ENCODE results near the gene SMYD3.

Gene SMYD3

DNA sequence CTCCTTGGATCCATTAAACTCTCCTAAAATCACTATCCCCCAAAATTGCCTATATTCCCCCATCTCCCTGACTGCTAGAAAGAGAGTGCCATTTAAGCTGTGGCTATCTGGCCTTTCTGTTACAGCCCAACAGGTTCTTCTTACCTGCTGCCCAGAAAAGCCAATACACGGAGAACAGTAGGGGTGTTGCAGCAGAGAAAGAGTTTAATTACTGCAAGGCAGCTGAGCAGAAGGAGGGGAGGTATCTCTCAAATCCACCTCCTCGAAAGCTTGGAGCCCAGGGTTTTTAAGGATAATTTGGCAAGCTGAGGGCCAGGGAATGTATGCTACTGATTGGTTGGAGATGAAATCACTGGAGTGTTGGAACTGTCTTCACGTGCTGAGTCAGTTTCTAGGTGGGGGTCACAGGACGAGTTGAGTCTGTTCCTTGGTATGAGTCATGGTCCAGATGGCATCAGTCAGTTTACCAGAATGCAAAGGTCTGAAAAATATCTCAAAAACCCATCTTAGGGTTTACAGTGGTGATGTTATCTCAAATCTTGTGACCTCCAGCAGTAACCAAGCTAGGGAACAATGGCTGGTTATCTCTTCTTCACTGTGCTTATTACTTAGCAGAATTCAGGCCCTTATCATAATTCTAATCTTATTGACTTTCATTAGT lies 89.8 kb downstream of the SMYD3 start:
- DNase-seq (ENCODE audit: low read depth in 2 of 2), result no peak

DNA sequence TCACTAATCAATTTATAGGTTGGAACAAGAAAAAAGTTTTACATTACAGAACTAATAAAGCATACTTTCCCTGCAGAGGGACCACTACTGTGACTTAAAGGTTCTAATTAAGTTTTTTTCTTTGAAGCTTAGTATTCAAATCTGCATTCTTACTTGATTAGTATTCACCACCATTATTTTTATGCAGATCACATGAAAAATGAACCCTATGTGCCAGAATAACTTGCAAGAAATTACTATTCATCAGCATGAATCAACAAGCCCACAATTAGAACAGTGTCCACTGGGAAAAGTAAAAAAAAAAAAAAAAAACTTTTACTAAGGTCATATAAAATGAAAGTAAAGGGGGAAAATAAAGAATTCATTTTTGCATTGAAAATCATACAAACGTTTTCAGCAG lies 90.8 kb downstream of the SMYD3 start:
- DNase-seq (ENCODE audit: low read depth in 2 of 2), result no peak

DNA sequence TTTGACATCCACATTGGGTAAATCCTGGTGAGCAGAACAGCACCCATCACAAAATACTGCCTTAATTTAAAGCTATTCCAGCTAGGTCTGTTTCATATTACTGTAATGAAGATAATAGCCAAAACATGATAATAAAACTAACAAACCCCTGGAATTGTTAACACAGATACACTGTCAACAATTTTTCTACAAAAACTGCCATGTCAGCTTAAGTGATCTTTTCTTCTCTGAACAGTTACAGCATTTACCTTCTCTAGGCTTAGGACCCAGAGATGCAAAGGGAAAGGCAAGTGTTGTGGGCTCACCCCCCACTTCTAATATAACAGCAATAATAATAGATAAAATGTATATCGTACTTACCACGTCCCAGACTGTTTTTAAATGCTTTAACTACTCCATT lies 92.1 kb downstream of the SMYD3 start:
- no peak for DNase-seq (ENCODE audit: low read depth in 2 of 2)

DNA sequence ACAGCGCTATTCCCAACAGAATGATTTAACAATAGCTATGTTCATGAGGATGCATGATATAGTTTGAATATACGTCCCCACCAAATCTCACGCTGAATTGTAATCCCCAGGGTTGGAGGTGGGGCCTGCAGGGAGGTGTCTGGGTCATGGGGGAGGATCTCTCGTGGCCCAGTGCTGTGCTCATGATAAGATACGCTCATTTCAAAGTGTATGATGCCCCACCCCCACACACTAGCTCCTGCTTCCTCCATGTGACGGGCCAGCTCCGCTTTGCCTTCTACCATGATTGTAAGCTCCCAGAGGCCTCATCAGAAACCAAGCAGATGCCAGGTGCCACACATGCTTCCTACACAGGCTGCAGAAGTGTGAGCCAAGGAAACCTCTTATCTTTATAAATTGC lies 93.6 kb downstream of the SMYD3 start:
- DNase-seq (ENCODE audit: low read depth in 2 of 2), result no peak

DNA sequence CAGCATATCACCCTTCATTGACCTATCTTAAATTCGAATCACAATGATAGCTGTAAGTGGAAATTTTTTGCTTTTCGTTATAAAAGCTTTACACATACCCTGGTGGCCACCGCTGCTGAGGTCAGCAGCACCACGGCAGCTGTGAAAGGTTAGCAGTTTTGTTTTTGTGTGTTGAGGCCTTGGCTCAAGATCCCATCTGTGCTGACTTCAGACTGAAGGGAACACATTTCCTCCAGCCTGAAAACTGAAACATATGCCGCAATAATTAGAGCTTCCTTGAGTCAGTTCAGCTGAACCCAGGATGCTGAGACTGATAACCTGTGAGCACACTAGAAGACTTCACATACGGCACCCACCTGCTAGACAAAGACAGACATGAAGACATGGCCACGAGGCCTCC lies 103.0 kb downstream of the SMYD3 start:
- no peak for DNase-seq (ENCODE audit: low read depth in 2 of 2)

DNA sequence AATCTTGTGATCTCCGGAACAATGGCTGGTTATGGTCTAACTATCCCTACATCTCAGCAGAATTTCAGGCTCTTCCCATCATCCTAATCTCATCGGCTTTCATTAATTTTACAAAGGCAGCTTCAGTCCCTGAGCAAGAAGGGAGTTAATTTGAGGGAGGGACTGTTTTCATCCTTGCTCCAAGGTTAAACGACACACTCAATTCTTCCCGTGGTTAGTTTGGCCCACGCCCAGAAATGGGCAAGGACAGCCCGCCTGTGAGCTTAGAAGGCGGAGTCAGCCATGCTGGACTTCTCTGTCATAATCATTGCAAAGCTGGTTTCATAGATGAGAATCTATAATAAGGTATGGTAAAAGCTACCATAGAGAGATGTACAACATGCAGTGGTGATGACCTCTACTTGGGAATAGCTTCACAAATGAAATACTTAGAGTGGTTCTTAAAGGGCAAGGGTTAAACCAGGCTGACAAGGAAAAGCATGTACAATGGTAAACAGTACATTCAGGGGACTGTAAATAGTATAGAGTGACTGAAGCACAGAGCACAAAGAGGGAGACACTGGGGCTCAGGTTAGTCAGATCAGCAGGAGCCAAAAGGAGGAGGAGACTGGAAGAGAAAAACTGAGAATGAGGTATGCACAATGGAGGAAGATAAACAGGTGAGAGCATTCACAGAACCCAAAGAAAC lies 108.8 kb downstream of the SMYD3 start:
- no peak for DNase-seq (ENCODE audit: low read depth in 2 of 2)

DNA sequence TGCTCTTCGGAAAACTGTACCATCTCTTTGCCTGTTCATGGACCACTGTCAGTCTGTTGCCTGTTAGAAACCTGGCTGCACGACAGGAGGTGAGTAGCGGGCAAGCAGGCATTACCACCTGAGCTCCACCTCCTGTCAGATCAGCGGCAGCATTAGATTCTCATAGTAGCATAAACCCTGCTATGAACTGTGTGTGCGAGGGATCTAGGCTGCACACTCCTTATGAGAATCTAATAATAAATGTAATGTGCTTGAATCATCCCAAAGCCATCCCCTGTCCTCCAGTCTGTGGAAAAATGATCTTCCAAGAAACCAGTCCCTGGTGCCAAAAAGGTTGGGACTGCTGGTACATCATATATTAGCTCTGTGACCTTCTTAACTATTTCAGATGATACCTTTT lies 110.0 kb downstream of the SMYD3 start:
- DNase-seq (ENCODE audit: low read depth in 2 of 2), result no peak

DNA sequence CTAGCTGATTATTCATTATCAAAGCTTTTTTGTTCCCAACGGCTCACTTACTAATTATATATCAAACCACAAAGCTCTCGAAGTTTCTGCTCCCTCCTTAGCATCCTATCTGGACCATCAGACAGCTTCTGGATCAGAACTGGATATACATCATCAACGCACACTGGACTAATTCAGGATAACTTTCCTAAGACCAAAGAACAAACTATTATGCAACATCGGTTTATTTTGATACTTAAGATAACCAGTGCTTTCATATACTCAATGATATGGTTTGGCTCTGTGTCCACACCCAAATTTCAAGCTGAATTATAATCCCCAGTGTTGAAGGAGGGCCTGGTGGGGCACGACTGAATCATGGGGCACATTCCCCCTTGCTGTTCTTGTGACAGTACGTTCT lies 110.8 kb downstream of the SMYD3 start:
- DNase-seq (ENCODE audit: low read depth in 2 of 2), result no peak

DNA sequence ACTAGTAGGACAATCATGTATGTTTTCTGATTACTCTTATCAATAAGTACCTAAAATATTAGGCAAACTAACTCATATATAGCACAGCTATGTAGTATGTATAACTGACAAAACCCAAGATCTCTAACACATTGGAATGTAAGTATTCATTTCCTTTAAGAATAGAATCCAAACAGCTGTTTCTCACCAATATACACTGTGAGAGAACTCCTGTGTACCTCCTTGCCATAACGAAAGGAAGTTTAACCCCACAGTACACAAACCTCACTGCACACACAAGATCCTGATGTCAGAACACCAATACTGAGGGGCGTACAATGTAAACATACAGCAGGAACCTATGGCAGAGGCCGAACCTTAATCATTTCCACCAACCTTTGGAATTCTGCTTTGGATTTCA lies 113.0 kb downstream of the SMYD3 start:
- DNase-seq (ENCODE audit: low read depth in 2 of 2), result no peak

DNA sequence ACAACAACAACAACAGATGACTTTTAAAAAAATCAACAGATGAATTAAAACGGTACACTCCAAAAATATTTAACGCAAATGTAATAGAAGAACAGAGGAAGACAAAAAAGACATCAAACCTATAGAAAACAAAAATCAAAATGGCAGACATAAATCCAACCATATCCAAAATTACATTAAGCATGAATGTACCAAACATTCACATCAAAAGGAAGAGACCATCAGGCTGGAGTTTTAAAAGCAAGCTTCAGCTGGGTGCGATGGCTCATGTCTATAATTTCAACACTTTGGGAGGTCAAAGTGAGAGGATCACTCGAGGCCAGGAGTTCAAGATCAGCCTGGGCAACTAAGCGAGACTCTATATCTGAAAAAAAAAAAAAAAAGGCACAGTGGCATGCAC lies 116.2 kb downstream of the SMYD3 start:
- no peak for DNase-seq (ENCODE audit: low read depth in 2 of 2)

DNA sequence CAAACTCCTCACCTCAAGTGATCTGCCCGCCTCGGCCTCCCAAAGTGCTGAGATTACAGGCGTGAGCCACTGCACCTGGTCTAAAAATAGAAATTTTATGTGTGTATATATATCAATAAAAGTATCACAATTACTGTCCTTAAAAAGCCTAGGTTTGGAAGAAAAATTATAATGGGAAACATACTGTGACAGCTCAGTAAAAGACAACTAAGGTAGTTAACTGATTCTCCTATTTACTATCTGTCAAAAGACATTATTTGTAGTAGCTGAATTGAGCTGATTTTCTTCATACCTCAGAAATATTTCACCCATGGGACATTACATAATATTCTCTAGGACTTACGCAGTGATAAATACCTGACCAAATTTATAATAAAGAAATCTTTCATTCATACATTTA lies 122.5 kb downstream of the SMYD3 start:
- DNase-seq (ENCODE audit: low read depth in 2 of 2), result no peak

DNA sequence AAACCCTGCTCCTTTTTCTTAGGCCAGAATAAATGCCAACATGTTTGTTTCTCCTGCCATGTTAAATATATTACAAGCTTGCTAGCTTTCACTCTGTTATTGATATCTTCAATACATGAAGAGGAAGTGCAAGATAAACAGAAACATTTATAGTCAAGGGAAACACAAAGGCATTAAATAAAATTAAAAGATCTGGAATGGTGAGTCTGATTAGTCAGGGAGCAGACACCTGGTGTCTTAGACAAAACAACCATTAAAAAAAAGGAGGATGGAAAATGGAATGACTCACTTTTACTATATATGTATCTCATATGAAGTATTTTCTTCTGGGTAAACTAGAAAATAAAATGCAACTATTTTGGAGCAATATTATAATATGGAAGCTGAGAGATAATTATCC lies 123.3 kb downstream of the SMYD3 start:
- no peak for DNase-seq (ENCODE audit: low read depth in 2 of 2)

DNA sequence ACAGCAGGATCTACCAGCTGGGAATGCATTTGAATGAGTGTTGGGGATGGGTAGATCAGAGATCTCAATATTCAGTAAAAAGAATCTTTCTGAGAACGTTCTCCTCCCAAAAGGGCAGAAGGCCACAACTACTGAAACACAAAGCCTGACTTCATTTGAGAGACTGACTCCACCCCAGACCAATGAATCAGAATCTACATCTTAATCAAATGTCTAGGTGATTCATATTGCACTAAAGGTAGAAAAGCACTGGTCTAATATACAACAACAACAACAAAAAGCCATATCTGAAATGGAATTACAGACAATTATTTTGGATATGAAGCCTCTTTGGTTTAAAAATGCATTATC lies 123.9 kb downstream of the SMYD3 start:
- DNase-seq (ENCODE audit: low read depth in 2 of 2), result no peak

DNA sequence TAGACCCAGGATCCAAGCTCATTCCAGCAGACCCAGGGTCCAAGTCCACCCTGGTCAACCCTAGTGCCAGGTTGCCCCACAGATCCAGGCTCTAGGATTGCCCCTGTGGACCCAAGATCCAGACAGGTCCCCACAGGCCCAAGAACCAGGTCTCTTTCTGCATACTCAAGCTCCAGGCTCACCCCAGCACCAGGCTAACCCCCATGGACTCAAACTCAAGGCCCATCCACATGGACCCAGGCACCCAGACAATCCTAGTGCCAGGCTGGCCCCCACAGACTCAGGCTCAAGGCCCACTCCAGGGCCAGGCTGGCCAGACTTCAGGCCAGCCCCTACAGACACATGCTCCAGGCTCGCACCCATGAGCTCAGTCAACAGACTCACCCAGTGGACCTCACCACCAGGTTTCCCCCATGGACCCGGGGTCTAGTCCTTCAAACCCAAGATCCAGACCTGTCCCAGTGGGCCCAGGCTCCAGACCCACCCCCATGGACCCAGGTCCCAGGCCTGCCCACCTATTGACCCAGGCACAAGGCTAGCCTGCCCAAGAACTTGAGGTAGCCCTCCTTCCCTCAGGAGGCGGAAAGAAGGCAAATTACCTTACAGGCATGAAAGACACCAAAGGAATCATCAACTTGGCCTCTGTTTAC lies 124.4 kb downstream of the SMYD3 start:
- DNase-seq (ENCODE audit: low read depth in 2 of 2), result no peak

DNA sequence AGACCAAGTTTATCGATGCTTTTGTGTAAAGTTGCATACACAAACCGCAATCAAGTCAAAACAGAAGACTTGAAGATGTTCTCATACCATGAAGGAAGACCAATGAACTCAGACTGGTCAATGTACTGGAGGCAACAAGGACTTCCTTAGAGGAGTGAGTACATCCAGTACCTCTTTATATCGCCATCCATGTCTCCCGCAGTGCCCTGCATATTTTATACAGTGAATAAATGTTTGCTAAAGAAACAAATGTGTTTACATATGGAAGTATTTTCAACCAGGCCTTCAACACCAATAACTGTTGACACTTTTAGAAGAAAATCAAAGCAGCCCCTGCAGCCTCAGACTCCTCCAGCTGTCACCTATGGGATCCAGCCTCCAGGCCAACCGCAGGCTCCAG lies 125.6 kb downstream of the SMYD3 start:
- no peak for DNase-seq (ENCODE audit: low read depth in 2 of 2)

DNA sequence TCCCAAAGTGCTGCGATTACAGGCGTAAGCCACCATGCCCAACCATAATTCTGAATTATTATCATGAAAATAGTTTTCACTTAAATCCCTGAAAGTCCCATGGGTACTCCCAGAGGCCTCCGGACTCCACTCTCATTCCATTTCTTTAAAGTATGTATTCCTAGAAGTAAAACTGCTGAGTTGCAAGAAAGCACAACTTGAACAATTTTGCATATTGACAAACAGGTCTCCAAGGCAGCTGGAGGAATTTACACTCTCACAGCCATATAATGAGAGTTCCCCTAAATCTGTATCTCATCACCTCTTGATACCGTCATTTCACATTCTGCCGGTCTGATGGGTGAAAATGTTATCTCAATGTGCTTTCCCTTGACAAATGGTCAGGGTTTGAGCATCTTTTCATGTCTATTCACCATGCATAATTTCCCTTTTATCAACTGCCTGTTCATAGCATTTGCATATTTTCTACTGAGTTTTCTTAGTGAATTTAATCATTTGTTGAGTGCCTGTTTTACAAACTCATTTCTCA lies 129.4 kb downstream of the SMYD3 start:
- DNase-seq (ENCODE audit: low read depth in 2 of 2), result no peak

DNA sequence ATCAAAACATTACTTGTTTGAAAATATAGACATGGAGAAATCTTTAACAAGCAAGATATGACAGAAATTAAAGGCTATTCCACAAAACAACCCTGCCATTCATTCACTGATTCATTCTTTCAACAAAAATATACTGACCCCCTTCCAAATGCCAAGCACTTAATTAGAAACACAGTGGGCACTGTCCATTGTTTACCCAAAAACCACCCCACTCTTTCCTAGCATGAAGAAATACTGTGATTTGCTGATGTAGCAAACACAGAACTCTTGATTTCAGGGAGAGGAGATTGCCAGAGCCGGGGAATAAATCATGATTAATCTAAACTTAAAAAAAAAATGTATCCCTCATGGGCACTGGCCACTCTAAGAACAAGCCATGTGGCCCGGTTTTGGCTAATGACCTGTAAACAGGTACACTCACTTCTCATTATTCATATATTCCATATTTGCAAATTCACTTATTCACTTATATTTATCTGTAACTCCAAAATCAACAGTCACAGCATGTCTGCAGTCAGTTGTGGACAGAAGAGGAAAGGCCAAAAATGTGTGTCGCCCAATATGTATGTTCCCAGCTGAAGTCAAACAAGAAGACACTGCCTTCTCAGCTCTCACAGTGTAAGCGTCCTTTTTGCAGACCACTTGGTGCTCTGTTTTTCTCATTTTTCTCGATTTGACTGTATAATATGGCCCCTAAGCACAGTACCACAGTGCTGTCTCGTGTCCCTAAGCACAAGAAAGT lies 133.1 kb downstream of the SMYD3 start:
- DNase-seq (ENCODE audit: low read depth in 2 of 2), result no peak

DNA sequence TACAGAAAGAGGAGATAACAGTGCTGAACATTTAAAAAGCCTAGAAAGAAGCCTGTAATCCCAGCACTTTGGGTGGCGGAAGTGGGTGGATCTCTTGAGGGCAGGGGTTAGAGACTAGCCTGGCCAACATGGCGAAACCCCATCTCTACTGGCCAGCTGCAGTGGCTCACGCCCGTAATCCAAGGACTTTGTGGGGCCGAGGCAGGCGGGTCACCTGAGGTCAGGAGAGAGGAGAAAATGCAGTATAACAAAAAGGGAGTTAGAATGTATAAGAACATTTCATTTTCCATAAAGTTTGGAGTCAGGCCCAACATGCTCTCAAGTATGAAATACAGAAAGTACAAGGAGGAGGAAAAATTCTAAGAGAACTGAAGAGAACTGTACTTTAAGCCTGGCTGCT lies 134.5 kb downstream of the SMYD3 start:
- no peak for DNase-seq (ENCODE audit: low read depth in 2 of 2)

DNA sequence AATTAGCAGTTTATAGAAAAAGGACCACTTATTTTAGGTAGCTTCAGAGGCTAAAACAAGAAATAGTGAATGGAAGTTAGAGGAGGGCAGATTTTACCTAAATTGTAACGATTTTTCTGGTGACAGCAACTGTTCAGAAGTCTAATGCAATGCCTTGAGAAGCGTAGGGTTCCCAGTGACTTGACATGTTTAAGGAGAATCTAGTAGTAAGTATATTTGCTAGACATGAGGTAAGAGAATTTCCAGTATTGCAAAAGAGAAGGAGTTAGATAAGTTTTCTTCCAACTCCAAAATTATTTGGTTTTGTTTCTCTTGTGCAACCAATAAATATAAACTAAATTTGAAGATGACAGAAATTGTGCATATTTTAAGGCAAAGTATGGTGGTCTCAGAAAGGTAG lies 140.0 kb downstream of the SMYD3 start:
- no peak for DNase-seq (ENCODE audit: low read depth in 2 of 2)

DNA sequence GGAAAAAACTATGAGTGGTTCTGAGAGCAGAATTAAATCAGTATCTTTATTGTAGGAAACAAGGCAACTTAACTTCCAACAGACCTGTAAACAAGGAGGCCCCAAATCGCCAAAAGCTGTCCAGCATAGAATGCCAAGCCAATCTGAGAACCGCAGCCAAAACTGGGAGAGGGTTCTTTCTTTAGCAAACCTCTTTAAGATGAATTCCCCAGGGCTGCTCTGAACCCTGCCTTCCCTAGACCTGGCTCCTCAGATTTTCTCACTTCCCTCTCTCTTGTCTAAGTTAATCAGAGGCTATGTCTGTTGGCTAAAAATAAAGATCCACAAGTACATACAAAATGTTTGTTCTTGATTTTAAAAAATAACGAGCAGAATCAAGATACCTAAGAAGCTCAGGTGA lies 141.4 kb downstream of the SMYD3 start:
- no peak for DNase-seq (ENCODE audit: low read depth in 2 of 2)

DNA sequence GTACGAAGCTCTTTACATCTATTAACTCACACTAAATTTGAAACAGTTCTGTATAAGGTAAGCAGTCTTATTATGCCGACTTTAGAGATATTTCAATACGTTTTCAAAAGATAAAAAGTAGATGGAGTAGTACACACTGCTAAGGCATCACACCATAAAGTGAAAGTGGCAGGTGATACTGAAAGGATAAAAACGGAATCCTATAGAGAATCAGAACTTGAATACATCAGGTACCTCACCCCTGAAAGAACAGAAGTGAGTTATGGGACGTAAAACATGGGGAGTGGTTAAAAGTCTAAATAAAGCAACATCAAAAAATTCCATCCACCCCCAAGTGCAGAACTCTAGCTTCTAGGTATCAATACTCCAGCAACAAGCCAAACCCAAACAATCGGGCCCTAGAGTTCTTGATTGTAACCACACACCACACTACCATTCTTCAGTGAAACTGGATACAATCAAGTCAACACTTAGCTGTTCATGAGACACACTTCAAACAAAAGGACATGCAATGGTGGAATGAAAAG lies 142.6 kb downstream of the SMYD3 start:
- DNase-seq (ENCODE audit: low read depth in 2 of 2), result no peak

DNA sequence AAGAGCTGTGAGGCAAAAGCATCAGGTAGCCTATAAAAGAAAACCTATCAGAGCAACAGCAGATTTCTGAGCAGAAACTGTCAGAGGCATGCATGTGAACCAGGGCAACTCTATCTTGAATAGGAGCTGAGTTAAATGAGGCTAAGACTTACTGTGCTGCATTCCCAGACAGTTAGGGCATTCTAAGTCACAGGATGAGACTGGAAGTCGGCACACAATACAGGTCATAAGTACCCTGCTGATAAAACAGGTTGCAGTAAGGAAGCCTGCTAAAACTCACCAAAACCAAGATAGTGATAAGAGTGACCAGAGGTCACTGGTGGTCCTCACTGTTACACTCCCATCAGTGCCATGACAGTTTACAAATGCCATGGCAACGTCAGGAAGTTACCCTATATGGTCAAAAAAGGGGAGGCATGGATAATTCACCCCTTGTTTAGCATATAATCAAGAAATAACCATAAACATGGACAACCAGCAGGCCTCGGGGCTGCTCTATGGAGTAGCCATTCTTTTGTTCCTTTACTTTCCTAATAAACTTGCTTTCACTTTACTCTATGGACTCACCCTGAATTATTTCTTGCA lies 150.0 kb downstream of the SMYD3 start:
- peak in 1 of 2 experiments; percentile 0 for DNase-seq (ENCODE audit: low read depth in 2 of 2)
